ENCODE results near the gene RET.
"Not testable (repeated sequence)": the region's sequence is repeated elsewhere in the genome, so short reads cannot be mapped to it uniquely, and the experiment has no call there.

RET gene

GRCh38 chr10:43090664-43091063 is 13.8 kb downstream of the RET start:
- Histone ChIP-seq H3K4me3 (ENCODE audit: low read depth, low read length) (no peak overlapping the region), H3K9me3 (ENCODE audit: control insufficient read depth, low read length) (no peaks in the 10 kb centered on the region), H3K4me2 (ENCODE audit: low read length) (no peak overlapping the region), H3K4me1 (no peaks in the 10 kb centered on the region), H3K27ac (no peak overlapping the region), H3K79me2 (no peaks in the 10 kb centered on the region), H2AFZ (no peak overlapping the region), H3K36me3 (ENCODE audit: control insufficient read depth, insufficient read depth, low read length) (no peaks in the 10 kb centered on the region), H3K27me3 (ENCODE audit: control insufficient read depth, insufficient read depth, low read length) (no peaks in the 10 kb centered on the region), H3K9ac (no peak overlapping the region)
- TF ChIP-seq, protein P1, sequence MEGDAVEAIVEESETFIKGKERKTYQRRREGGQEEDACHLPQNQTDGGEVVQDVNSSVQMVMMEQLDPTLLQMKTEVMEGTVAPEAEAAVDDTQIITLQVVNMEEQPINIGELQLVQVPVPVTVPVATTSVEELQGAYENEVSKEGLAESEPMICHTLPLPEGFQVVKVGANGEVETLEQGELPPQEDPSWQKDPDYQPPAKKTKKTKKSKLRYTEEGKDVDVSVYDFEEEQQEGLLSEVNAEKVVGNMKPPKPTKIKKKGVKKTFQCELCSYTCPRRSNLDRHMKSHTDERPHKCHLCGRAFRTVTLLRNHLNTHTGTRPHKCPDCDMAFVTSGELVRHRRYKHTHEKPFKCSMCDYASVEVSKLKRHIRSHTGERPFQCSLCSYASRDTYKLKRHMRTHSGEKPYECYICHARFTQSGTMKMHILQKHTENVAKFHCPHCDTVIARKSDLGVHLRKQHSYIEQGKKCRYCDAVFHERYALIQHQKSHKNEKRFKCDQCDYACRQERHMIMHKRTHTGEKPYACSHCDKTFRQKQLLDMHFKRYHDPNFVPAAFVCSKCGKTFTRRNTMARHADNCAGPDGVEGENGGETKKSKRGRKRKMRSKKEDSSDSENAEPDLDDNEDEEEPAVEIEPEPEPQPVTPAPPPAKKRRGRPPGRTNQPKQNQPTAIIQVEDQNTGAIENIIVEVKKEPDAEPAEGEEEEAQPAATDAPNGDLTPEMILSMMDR (IDR thresholded peaks at IDR 0.05), result no peak

- Histone ChIP-seq H3K9ac (no peak overlapping the region), H2AFZ (no peak overlapping the region), H3K4me1 (no peaks in the 10 kb centered on the region), H3K4me3 (ENCODE audit: low read depth, low read length) (no peak overlapping the region), H3K79me2 (no peaks in the 10 kb centered on the region), H3K27me3 (ENCODE audit: control insufficient read depth, insufficient read depth, low read length) (no peaks in the 10 kb centered on the region), H3K36me3 (ENCODE audit: control insufficient read depth, insufficient read depth, low read length) (no peaks in the 10 kb centered on the region), H3K27ac (no peak overlapping the region), H3K9me3 (ENCODE audit: control insufficient read depth, low read length) (no peaks in the 10 kb centered on the region), H3K4me2 (ENCODE audit: low read length) (no peak overlapping the region)
- TF ChIP-seq, protein P1 (IDR thresholded peaks at IDR 0.05), result no peak
These were observed 15.0 kb downstream of the RET start for GRCh38 chr10:43091846-43092245.

- no peak overlapping the region for H2AFZ ChIP-seq
- H3K4me2 ChIP-seq (ENCODE audit: low read length), result no peak overlapping the region
- H3K79me2 ChIP-seq, result no peaks in the 10 kb centered on the region
- no peak overlapping the region for H3K4me3 ChIP-seq (ENCODE audit: low read depth, low read length)
- H3K9me3 ChIP-seq (ENCODE audit: control insufficient read depth, low read length), result no peaks in the 10 kb centered on the region
- no peak overlapping the region for H3K27ac ChIP-seq
- no peaks in the 10 kb centered on the region for H3K4me1 ChIP-seq
- H3K36me3 ChIP-seq (ENCODE audit: control insufficient read depth, insufficient read depth, low read length), result no peaks in the 10 kb centered on the region
- no peak overlapping the region for H3K9ac ChIP-seq
- TF ChIP-seq, protein P1 (IDR thresholded peaks at IDR 0.05), result no peak
- H3K27me3 ChIP-seq (ENCODE audit: control insufficient read depth, insufficient read depth, low read length), result no peaks in the 10 kb centered on the region
These were observed 16.7 kb downstream of the RET start for GRCh38 chr10:43093423-43094076.

DNA sequence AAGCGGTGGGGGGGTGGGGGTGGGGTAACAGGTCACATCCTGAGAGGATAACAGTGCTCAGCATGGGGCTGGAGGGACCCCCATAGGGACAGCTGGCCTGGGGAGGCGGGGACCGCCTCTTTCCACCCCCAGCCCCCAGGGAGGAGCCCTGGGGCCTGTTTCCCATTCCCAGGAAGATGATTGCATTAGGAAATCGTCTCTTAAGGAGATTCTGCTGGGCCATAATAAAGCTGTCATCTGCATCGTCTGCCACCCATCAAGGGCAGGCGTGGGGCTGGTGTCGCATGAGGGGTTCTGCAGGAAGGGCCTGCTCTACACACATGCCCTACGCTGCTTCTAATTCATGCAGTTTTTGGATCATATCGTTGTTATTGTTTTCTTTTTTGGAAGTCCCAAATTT is 17.2 kb downstream of the RET start:
- Histone ChIP-seq H3K27ac (no peak overlapping the region), H3K9me3 (ENCODE audit: control insufficient read depth, low read length) (no peaks in the 10 kb centered on the region), H3K4me3 (ENCODE audit: low read depth, low read length) (no peak overlapping the region), H2AFZ (no peak overlapping the region), H3K36me3 (ENCODE audit: control insufficient read depth, insufficient read depth, low read length) (no peaks in the 10 kb centered on the region), H3K9ac (no peak overlapping the region), H3K4me1 (no peaks in the 10 kb centered on the region), H3K79me2 (no peaks in the 10 kb centered on the region), H3K27me3 (ENCODE audit: control insufficient read depth, insufficient read depth, low read length) (no peaks in the 10 kb centered on the region), H3K4me2 (ENCODE audit: low read length) (no peak overlapping the region)
- TF ChIP-seq, protein P1 (IDR thresholded peaks at IDR 0.05), result no peak

DNA sequence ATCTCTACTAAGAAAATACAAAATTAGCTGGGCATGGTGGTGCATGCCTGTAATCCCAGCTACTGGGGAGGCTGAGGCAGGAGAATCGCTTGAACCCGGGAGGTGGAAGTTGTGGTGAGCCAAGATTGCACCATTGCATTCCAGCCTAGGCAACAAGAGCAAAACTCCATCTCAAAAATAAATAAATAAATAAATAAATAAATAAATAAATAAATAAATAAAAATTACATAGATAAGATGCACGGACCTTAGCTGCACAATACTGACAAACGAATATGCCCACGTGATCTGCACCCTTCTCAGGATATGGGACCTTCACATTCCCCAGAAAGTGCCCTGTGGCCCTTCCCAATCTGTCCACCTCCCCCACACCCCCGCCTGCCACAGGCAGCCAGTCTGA is 22.5 kb downstream of the RET start:
- H3K79me2 ChIP-seq; H3K9ac ChIP-seq; H3K4me3 ChIP-seq (ENCODE audit: low read depth, low read length); H3K36me3 ChIP-seq (ENCODE audit: control insufficient read depth, insufficient read depth, low read length); H3K27me3 ChIP-seq (ENCODE audit: control insufficient read depth, insufficient read depth, low read length); H3K27ac ChIP-seq; H3K4me1 ChIP-seq; H3K9me3 ChIP-seq (ENCODE audit: control insufficient read depth, low read length); H3K4me2 ChIP-seq (ENCODE audit: low read length); H2AFZ ChIP-seq: not testable (repeated sequence)
